IMR-90 (cell line): ENCODE results near the gene CNOT6. TPM values are rescaled to one million over a fixed set of nuclear protein-coding genes. Genes with fewer than 3 reads are reported as not detected.

Experiments
- ATAC-seq: fragments of 200-7000 bp; cut with Tn5 transposase; 2 replicates; pipeline ENCODE4 v1.9.1; 2020; ENCODE audit warnings: low read depth, mild to moderate bottlenecking, moderate library complexity
- BruUV-seq: library from RNA; stranded (reverse); fragments of 400-500 nt; replicated peaks from 2 replicates; lab custom pipeline; 2021; lab: Mats Ljungman, UMichigan
- CTCF ChIA-PET: fragments of 300-600 bp; formaldehyde crosslinking; extraction: SDS; loops from one replicate; lab custom pipeline; 2021; ENCODE audit warnings: antibody characterized with exemption; lab: Yijun Ruan, JAX
- POLR2A ChIA-PET: fragments of 300-600 bp; sonication (Branson Sonifier 250); formaldehyde crosslinking; loops from one replicate; lab custom pipeline; 2022; ENCODE audit warnings: antibody characterized with exemption; ENCODE audit not compliant: unreplicated experiment; lab: Charles Lee
- DNase-seq: peaks from one replicate; pipeline ENCODE4 v3.0.0; 2013
- H2AFZ ChIP-seq: replicated peaks from 2 replicates; pipeline ENCODE3; 2013; ENCODE audit warnings: low read length, mild to moderate bottlenecking; ENCODE audit not compliant: poor library complexity
- H2AK5ac ChIP-seq: 2 replicates; pipeline ENCODE4 v1.6.1; 2013; ENCODE audit warnings: low read depth, low read length, inconsistent platforms
- H2AK9ac ChIP-seq: replicated peaks from 2 replicates; pipeline ENCODE3; 2013; ENCODE audit warnings: mild to moderate bottlenecking, low read depth, low read length, moderate library complexity; ENCODE audit not compliant: poor library complexity
- H2BK120ac ChIP-seq: 2 replicates; pipeline ENCODE4 v1.6.1; 2013; ENCODE audit warnings: low read depth, low read length, inconsistent platforms
- H2BK15ac ChIP-seq: 3 replicates; pipeline ENCODE4 v1.6.1; 2013; ENCODE audit warnings: low read depth, low read length, inconsistent platforms
- H2BK20ac ChIP-seq: 2 replicates; pipeline ENCODE4 v1.6.1; 2013; ENCODE audit warnings: low read depth, mild to moderate bottlenecking, inconsistent platforms, low read length, moderate library complexity
- H2BK5ac ChIP-seq: 2 replicates; pipeline ENCODE4 v1.6.1; 2013; ENCODE audit warnings: mild to moderate bottlenecking, low read depth, low read length, inconsistent platforms; ENCODE audit not compliant: poor library complexity, severe bottlenecking
- H3K14ac ChIP-seq: replicated peaks from 2 replicates; pipeline ENCODE4 v1.6.1; 2013; ENCODE audit warnings: low read depth, low read length, inconsistent platforms
- H3K18ac ChIP-seq: 2 replicates; pipeline ENCODE4 v1.6.1; 2013; ENCODE audit warnings: low read depth, low read length, control low read depth
- H3K23ac ChIP-seq: 2 replicates; pipeline ENCODE4 v1.6.1; 2013; ENCODE audit warnings: low read depth, low read length, inconsistent platforms
- H3K27ac ChIP-seq: 2 replicates; pipeline ENCODE4 v1.5.1; 2013; ENCODE audit warnings: mild to moderate bottlenecking, control low read depth, low read length; ENCODE audit not compliant: insufficient read depth
- H3K27me3 ChIP-seq: 2 replicates; pipeline ENCODE4 v1.6.1; 2013; ENCODE audit warnings: low read length; ENCODE audit not compliant: control insufficient read depth, insufficient read depth
- H3K36me3 ChIP-seq: 2 replicates; pipeline ENCODE4 v1.6.1; 2013; ENCODE audit warnings: low read length, mixed read lengths; ENCODE audit not compliant: control insufficient read depth, insufficient read depth
- H3K4ac ChIP-seq: 2 replicates; pipeline ENCODE4 v1.6.1; 2013; ENCODE audit warnings: low read depth, low read length, inconsistent platforms
- H3K4me1 ChIP-seq: 2 replicates; pipeline ENCODE4 v1.6.1; 2013; ENCODE audit warnings: low read length, mixed read lengths; ENCODE audit not compliant: control insufficient read depth, insufficient read depth
- H3K4me2 ChIP-seq: 2 replicates; pipeline ENCODE4 v1.6.1; 2013; ENCODE audit warnings: low read depth, mild to moderate bottlenecking, control low read depth, low read length, moderate library complexity
- H3K4me3 ChIP-seq: 2 replicates; pipeline ENCODE4 v1.5.1; 2013; ENCODE audit warnings: low read depth, mild to moderate bottlenecking, control low read depth, low read length, moderate library complexity; ENCODE audit not compliant: insufficient read depth
- H3K56ac ChIP-seq: 2 replicates; pipeline ENCODE4 v1.6.1; 2013; ENCODE audit warnings: low read length, inconsistent platforms; ENCODE audit not compliant: insufficient read depth; ENCODE audit errors: extremely low read depth
- H3K79me1 ChIP-seq, 2 experiments: 2 replicates each; pipeline ENCODE4 v1.6.1; 2013; ENCODE audit warnings: low read length in 2 of 2, inconsistent platforms in 1 of 2, low read depth in 1 of 2
- H3K9ac ChIP-seq: 2 replicates; pipeline ENCODE4 v1.6.1; 2013; ENCODE audit warnings: low read depth, low read length, control low read depth
- H3K9me1 ChIP-seq: 2 replicates; pipeline ENCODE4 v1.6.1; 2013; ENCODE audit warnings: low read length, inconsistent platforms; ENCODE audit not compliant: insufficient read depth
- H3K9me3 ChIP-seq: 2 replicates; pipeline ENCODE4 v1.6.1; 2013; ENCODE audit warnings: low read length; ENCODE audit not compliant: control insufficient read depth, insufficient read depth
- H4K20me1 ChIP-seq: 2 replicates; pipeline ENCODE4 v1.6.1; 2013; ENCODE audit warnings: low read length, inconsistent platforms; ENCODE audit not compliant: insufficient read depth
- H4K5ac ChIP-seq: 2 replicates; pipeline ENCODE4 v1.6.1; 2013; ENCODE audit warnings: mild to moderate bottlenecking, low read depth, low read length, control low read depth
- H4K8ac ChIP-seq, 2 experiments: 2 replicates each; pipeline ENCODE4 v1.6.1; 2013; ENCODE audit warnings: low read depth in 2 of 2, low read length in 2 of 2, control low read depth in 1 of 2, inconsistent platforms in 1 of 2
- H4K91ac ChIP-seq: 2 replicates; pipeline ENCODE4 v1.6.1; 2013; ENCODE audit warnings: low read depth, low read length, inconsistent platforms; ENCODE audit not compliant: insufficient read depth
- BHLHE40 ChIP-seq: fragments of 150-350 bp; IDR thresholded peaks from 2 replicates; pipeline ENCODE4 v1.6.1; 2016; ENCODE audit warnings: mild to moderate bottlenecking, low read depth, low read length
- ELK1 ChIP-seq: fragments of 150-350 bp; IDR thresholded peaks from 2 replicates; pipeline ENCODE4 v1.6.1; 2016; ENCODE audit warnings: low read depth, mild to moderate bottlenecking, low read length, moderate library complexity, borderline replicate concordance
- MXI1 ChIP-seq: IDR thresholded peaks from 2 replicates; pipeline ENCODE4 v1.6.1; 2012; ENCODE audit warnings: low read depth, mild to moderate bottlenecking, low read length, moderate library complexity, borderline replicate concordance
- RAD21 ChIP-seq: IDR thresholded peaks from 2 replicates; pipeline ENCODE4 v1.6.1; 2012; ENCODE audit warnings: low read length, improper control_type of control experiment
- RCOR1 ChIP-seq: IDR thresholded peaks from 2 replicates; pipeline ENCODE4 v1.6.1; 2012; ENCODE audit warnings: mild to moderate bottlenecking, low read length, improper control_type of control experiment; ENCODE audit not compliant: insufficient replicate concordance
- WGBS, 2 experiments: methylation state at CpG; one replicate each; pipeline versions ENCODE4 v1.1.5 to v1.1.7; 2013; ENCODE audit warnings: missing lambda C conversion rate in 2 of 2; ENCODE audit not compliant: insufficient read length in 1 of 2; ENCODE audit errors: extremely low coverage in 2 of 2; 5-methylcytosine and 5-hydroxymethylcytosine counted together
- dilution Hi-C: fragments of 300-500 bp; cut with HindIII; formaldehyde crosslinking; loops from one replicate; pipeline ENCODE4 v1.14.3; 2018; ENCODE audit warnings: low sequenced_read_pairs; ENCODE audit not compliant: unreplicated experiment
- in situ Hi-C: fragments of 300-500 bp; cut with MboI; formaldehyde crosslinking; loops from 3 replicates; pipeline ENCODE4 v1.14.3; 2019; ENCODE audit warnings: low sequenced_read_pairs, inconsistent platforms, mixed read lengths
- intact Hi-C: fragments of 100-400 bp; cut with micrococcal nuclease; formaldehyde crosslinking; loops from 2 replicates; pipeline ENCODE4 v1.10.0; 2022
- polyA plus RNA-seq, 3 experiments: library from polyadenylated mRNA; depleted of rRNA; stranded (reverse); fragments of >200 nt; gene quantifications; 2 replicates each; pipeline ENCODE4 v1.2.3, GENCODE V29; 2012; ENCODE audit warnings: low replicate concordance in 1 of 3
- total RNA-seq: library from RNA; depleted of rRNA; stranded (reverse); fragments of >200 nt; gene quantifications from 2 replicates; pipeline ENCODE4 v1.2.3, GENCODE V29; 2012

CNOT6 gene
- total and polyA plus RNA-seq, 2 of the 4 experiments (the other 2 are of a cell fraction), result 9.7 to 10.8 TPM

GRCh38 chr5:180601591-180602480, 107.7 kb downstream of the CNOT6 start:
- H3K79me1 ChIP-seq, result no peaks in the 10 kb centered on the region
- H3K9me1 ChIP-seq, result no peaks in the 10 kb centered on the region
- no TSS peak for BruUV-seq
- no peak overlapping the region for H3K4ac ChIP-seq
- H2BK15ac ChIP-seq, result no peak overlapping the region
- H3K9ac ChIP-seq, result no peak overlapping the region
- no peak overlapping the region for H3K4me3 ChIP-seq
- TF ChIP-seq RCOR1 (no peak), ELK1 (no peak), RAD21 (no peak), BHLHE40 (no peak), MXI1 (no peak)
- ChIA-PET CTCF (no interaction called here), POLR2A (no interaction called here)
- H2BK20ac ChIP-seq, result no peak overlapping the region
- H3K27me3 ChIP-seq, result peaks cover 10% of the 10 kb centered on the region; the same call in 1 of the 2 replicates
- no peak overlapping the region for H3K4me2 ChIP-seq
- H4K5ac ChIP-seq, result no peak overlapping the region
- H3K27ac ChIP-seq, result no peak overlapping the region
- H2AK9ac ChIP-seq, result no peak overlapping the region
- no peak overlapping the region for H2AK5ac ChIP-seq
- intact Hi-C loops, result loop anchor here (10.0 kb wide), 1 partner anchor 397 kb away; the partner anchor contains the start of gene RASGEF1C
- H3K9me3 ChIP-seq, result no peaks in the 10 kb centered on the region
- dilution Hi-C loops, result no loop called here
- H3K18ac ChIP-seq, result no peak overlapping the region
- no peak overlapping the region for H4K8ac ChIP-seq
- no peak overlapping the region for H4K91ac ChIP-seq
- H3K36me3 ChIP-seq, result no peaks in the 10 kb centered on the region
- no peak for DNase-seq
- no peak overlapping the region for H2BK5ac ChIP-seq
- H2AFZ ChIP-seq, result no peak overlapping the region
- in situ Hi-C loops, result no loop called here
- ATAC-seq, result no peak
- H2BK120ac ChIP-seq, result no peak overlapping the region
- H3K56ac ChIP-seq, result no peak overlapping the region
- no peaks in the 10 kb centered on the region for H3K4me1 ChIP-seq
- H3K23ac ChIP-seq, result no peak overlapping the region
- WGBS, 2 experiments, result 70% methylated on average over 10 of the region's 36 CpGs; no CpG with 5 or more reads in 1 of the 2 experiments
- H3K14ac ChIP-seq, result no peak overlapping the region
- H4K20me1 ChIP-seq, result no peaks in the 10 kb centered on the region; the same call in 1 of the 2 replicates
